NCI-H146 (cell line): ENCODE measurements around the gene COL4A1.

Experiments
- DNase-seq: peaks from one replicate; lab custom pipeline; 2025; lab: John Stamatoyannopoulos, UW

COL4A1 gene

GRCh38 chr13:110293037-110293436 is 13.9 kb downstream of the COL4A1 start:
- DNase-seq = no peak

DNA sequence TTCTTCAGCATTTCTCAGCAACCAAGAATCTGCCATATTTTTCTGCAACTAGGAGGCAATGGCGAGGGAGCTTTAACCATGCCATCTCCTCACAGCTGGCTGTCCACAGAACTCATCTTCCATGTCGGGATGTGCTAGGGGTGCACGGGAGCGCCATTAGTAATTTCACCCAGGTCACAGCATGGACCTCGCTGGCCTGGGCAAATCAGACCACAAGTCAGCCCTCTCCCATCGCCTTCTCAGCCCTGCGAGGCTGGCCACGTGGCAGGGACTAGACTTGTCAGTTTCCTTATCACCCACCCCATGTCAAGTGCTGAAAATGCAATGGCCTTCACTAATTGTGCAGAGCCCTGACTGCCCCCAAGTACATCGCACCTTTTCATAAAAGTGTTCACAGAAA is 15.7 kb downstream of the COL4A1 start:
- no peak for DNase-seq

DNA sequence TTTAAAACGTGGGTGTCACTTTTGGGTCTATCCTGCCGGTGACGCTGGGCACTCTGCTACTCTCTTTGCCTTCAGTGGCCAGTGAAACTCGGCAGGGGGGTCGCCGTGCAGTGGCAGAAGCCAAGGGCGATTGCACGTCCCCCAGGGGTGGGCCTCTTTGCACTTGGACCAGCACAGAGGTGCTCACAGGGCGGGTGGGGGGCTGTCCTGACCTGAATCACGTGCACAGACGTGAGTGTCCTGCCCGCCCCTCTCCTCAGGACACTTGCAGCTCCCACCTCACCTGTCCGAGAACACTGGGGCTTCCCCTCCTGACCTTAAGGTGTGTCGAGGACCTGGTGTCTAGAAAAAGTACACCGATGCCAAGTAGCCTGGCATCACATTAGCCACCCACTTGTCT is 16.1 kb downstream of the COL4A1 start:
- no peak for DNase-seq

GRCh38 chr13:110290153-110290552 is 16.8 kb downstream of the COL4A1 start:
- DNase-seq = no peak

GRCh38 chr13:110289661-110290060 is 17.3 kb downstream of the COL4A1 start:
- no peak for DNase-seq

DNA sequence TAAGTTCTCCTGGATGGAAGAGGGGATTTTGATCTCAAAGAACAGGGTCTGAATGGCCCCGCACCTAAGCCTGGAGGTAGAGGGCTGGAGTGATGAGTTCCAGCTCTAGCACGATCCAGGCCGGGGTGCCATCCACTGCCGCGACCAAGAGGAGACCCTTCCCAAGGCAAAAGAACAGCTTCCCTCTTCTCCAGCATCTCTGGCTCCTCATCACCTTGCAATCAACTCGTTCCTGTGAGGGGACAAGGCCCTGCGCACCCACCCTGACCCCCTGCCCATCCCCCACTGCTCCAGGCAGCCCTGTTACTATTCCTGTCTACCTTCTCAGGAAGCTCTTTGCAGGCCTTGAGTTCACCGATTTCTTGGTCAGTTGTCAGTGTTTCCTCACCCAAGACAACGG is 17.8 kb downstream of the COL4A1 start:
- DNase-seq = no peak

GRCh38 chr13:110286833-110287819 is 19.8 kb downstream of the COL4A1 start:
- DNase-seq = no peak

GRCh38 chr13:110285991-110286832 is 20.7 kb downstream of the COL4A1 start:
- no peak for DNase-seq

- no peak for DNase-seq
Observed at GRCh38 chr13:110284779-110285484, 22.0 kb downstream of the COL4A1 start.

DNA sequence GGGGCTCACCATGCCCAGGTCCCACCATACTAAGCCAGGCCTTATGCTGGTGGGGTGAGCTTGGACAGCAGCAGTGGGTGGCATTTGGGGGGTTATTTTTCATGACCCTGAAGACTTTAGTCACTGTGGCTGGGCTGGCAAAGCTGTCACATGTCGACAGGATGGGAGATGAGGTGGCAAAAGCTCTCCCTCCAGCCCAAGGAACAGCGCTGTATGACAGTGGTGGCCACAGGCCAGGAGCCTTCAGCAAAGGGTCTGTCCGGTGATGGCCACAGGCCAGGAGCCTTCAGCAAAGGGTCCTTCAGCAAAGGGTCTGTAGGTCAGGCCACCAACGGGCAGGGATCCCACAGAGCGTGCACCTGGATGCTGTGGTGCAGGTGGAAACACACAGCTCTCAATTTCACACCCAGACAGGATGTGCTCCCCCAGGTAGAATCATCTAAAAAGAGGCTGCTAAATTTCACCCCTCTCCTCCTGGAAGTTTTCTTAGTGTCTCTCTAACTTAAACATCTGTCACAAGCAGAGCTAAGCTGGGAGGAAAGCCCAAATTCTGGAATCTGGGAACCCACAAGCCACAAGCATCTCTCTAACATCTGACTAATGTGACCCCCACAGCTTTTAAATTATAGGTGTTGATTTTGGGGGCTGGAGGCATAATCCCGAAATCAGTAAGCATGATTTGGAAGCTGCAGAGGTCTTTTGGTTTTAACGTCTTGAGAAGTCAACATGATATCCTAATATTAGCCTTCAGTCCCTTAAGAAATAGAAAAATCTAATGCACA is 23.0 kb downstream of the COL4A1 start:
- no peak for DNase-seq

DNA sequence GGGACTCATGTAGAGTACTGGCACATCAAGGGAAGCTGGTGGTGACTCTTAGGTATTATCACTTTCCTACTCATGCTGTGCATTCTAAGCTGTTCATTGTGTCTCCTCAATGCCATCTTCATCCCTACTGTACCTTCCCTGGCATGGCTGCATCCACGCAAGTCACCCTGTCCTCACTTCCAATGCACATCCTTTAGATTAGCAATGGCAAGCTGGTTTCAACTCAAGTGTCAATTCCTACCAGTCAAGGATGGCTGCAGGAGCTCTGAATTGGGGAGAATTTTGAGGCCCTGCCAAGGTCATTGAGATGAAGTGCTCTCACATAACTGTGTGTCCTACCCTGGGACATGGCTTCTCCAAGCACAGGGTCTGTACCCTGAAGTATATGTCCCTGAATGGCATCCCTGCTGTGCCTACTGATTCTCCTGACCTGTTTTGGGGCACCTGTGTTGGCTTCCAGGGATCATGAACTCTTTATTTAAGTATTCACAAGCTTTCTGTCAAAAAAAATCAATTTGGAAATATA is 24.6 kb downstream of the COL4A1 start:
- DNase-seq = no peak

DNA sequence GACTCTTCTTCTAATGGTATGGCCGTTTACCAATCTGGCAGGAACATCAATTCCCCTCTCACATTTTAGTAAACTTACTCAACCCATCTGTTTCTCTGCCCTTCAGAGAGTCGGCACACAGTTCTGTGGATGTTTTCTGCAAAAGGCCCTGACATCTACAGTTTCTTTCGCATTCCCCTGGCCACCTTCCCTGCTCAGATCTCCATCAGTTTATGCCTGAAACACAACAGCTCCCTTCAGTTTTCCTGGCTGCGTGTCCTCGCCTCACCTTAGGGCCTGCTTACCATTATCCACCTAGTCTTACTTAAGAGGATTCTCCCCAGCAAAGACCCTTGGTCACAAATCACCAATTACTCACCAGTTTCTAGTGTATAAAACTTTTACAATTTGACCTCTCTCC is 25.2 kb downstream of the COL4A1 start:
- no peak for DNase-seq

GRCh38 chr13:110280985-110281688 is 25.8 kb downstream of the COL4A1 start:
- DNase-seq = no peak

DNA sequence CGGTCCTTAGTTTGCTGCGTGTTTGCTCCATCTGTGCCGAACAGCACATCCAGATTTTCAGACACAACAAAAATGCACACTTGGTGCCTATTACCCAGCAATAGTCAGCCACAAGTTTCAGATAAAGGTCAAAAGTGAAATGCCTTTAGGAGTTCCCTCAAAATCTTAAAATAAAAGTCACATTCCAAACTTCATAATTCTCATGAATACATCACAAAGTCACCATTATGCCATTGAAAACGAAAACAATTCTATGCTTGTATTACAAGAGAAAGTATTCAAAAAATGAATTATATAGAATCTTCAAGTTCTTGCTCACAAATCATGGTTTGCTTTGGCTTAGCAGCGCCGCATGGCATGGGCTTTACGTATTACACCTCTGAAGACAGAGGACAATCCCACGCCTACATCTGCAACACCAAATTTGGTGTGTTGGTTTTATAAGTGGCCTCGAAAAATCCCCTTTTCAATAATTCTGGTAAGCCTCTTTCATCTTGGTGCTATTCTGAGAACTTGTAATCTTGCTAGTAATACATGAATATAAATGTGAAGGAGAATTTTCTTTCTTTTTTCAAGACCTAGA is 26.6 kb downstream of the COL4A1 start:
- no peak for DNase-seq

- no peak for DNase-seq
Observed at GRCh38 chr13:110279684-110280083, 27.3 kb downstream of the COL4A1 start.

DNA sequence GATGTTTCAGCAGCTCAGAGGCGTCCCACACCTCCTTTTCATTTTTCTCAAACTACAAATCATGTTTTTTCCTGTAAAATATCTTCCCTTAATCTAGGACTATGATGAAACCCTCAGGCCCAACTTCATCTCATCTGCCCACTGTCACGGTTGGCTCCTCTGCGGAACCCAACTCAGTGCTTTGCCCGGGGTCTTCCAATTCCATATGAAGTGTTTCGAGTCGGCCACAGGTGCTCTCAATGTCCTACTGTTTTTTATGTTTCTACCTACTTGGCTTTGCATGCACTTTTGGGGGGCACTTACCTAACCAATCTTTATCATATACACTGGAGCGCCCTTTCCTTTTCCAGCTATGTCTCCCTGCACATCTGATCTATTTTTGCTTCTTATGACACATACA is 28.1 kb downstream of the COL4A1 start:
- DNase-seq = no peak

DNA sequence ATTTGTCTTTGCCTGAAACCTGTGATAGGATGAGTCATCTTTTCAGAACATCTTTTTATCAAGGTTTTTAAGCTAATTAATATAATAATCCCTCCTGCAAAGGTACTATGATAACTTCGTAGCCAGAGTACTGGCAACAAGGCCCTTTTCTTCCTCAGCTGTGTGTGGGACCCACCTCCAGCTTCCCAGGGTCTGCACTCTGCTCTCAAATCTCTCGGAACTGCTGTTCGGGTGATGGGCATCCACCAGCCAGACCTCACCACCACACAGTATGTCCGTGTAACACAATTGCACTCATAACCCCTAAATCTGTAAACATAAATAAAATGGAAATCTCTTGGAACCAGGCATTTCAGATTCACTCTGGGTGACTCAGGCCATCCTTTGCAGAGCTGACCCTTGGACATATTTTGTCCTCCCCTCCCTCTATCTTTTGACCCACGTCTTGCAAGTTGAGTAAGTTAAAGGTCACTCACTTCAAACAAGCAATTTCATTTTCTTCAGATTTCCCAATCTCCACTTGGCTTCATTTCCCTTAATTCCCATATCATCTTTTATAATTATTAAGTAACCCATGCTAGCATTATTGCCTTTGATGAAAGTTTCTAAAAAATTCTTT is 29.5 kb downstream of the COL4A1 start:
- DNase-seq = no peak

GRCh38 chr13:110276553-110276950 is 30.4 kb downstream of the COL4A1 start:
- DNase-seq = no peak

DNA sequence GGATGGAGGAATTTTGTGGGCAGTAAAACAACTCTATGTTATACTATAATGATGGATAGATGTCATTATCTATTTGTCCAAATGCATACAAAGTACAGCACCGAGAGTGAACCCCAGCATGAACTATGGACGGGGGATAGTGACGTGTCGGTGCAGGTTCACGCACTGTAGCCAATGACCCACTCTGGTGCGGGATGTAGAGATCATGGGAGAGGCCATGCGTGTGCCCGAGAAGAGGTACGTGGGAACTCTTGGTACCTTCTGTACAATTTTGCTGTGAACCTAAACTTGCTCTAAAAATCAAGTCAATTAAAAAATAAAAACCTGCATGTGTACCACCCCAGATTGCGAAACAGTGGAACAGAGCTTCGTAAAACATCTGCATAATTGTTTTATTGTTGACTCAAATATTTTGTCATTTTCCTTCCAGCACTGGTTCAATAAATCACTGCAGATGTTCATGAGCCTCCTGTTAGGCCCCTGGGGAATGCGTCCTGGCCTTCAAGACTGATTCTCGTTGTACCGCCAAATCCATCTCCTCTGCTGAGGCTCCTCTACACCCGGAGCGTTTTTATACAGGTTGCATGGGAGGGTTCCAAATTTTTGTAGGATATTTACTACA is 30.9 kb downstream of the COL4A1 start:
- DNase-seq = no peak
